HG03521 (cell line): ENCODE measurements around the gene KRTAP5-5.
"Not testable (repeated sequence)": the region's sequence is repeated elsewhere in the genome, so short reads cannot be mapped to it uniquely, and the experiment has no call there.

Experiments used
- ATAC-seq: cut with Tn5 transposase; IDR thresholded peaks from one replicate; pipeline ENCODE4 v1.9.1; 2021; ENCODE audit warnings: mild to moderate bottlenecking, moderate library complexity; ENCODE audit not compliant: unreplicated experiment

KRTAP5-5 gene

GRCh38 chr11:1640076-1640946, 10.7 kb downstream of the KRTAP5-5 start:
- no peak for ATAC-seq

DNA sequence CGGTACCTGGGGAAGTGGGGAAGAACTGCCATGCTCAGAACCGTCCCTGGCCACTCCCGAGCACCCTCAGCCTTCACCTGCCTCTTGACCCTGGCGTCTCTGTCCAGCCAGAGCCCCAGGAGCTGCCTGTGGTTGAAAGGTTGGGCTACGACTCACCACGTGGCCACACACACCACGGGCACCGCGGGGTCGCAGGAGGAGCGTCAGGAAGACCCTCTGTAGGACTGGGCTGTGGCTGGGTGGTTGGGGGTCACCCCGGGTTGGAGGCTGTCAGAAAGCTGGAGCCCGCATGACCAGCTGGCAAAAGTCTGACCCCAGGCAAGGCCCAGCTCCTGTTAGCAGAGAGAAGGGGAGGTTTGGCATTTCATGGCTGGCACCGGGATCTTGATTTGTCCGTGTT, 11.5 kb downstream of the KRTAP5-5 start:
- ATAC-seq, result no peak

DNA sequence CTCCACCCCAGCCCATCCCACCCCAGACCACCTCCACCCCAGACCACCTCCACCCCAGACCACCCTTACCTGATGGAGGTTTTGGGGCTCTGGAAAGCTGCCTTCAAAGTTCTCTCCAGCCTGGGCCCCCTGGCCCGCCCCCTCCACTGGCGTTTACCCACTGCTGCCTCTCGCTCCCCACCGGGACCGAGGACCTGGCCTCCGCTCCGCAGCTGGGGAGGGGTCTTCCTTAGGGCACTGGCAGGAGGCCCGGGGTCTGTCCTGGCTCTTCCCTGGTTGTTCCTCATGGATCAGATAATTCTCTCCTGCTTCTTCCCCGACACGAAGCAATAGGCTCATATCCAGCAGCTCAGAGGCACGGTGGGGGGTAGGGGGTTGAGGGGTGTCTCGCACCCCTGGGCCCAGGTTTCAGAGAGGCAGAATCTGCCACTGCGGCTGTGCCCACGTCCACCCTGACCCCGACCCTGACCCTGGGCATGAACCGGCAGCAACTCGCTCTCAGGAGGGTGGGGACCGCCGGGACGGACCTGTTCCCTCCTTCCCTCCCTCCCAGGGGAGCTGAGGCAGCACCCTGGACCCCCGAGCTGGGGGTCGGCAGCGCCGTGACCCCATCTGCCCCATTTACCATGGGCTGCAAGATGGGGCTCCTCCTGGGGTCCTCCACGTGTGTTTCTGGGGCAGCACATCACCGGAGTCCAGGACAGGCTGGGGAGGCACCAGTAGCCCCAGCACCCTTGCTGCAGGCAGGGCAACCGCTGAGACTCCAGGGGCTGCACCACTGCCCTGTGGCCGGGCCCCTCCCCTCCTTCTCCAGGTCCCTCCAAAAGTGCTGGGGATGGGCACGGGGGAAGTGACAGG, 12.9 kb downstream of the KRTAP5-5 start:
- ATAC-seq, result no peak

- ATAC-seq, result no peak
These were observed 13.6 kb downstream of the KRTAP5-5 start for GRCh38 chr11:1643146-1643690.

DNA sequence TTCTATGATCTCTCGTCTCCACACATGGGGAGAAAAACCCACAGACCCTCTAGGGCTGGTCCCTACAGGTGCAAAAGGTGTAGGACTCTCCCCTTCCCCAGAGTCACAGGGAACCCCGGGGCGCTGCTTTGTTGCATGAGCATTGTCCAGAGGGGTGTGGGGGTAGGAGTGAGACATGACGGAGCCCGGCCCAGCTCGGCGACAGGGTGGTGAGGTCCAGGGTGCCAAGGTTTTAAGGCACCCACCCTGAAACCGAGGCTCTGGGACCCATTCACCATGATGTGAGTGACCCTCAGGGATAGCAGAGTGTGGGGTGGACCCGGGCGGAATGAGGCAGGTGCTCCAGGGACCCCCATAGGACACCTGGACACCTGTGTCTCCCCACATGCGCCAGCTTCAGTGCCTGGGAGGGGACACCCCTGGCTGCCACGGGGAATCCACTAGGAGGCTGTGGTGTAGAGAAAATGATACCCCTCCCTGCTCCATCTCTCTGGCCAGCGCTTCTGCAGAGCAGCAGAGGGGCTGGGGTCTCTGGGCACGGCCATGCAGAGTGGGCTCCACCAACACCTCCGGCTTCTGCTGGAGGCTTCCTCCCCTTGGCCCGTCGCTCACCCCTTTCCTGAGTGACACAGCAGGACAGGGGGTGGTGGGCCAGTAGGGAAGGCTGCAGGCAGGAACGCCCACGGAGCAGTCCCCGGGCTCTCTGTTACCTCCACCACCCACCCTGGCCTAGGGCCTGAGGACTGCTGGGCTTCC, 15.2 kb downstream of the KRTAP5-5 start:
- ATAC-seq, result no peak

- ATAC-seq, result no peak
These were observed 15.8 kb downstream of the KRTAP5-5 start for GRCh38 chr11:1645357-1645821.

DNA sequence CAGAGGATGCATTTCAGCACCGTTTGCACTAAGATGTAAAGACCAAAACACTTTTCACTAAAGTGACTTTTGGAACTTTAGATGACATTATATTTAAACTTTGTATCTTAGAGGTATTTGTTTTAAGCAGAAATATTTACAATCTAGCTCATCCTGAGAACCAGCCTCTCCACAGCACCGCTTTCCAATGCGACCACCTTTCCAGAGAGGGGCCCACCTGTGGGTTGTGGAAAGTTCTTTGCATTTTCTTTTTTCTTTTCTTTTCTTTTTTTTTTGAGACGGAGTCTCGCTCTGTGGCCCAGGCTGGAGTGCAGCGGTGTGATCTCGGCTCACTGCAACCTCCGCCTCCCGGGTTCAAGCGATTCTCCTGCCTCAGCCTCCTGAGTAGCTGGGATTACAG, 17.0 kb downstream of the KRTAP5-5 start:
- not testable (repeated sequence) for ATAC-seq

GRCh38 chr11:1647901-1648652, 18.5 kb downstream of the KRTAP5-5 start:
- no peak for ATAC-seq

DNA sequence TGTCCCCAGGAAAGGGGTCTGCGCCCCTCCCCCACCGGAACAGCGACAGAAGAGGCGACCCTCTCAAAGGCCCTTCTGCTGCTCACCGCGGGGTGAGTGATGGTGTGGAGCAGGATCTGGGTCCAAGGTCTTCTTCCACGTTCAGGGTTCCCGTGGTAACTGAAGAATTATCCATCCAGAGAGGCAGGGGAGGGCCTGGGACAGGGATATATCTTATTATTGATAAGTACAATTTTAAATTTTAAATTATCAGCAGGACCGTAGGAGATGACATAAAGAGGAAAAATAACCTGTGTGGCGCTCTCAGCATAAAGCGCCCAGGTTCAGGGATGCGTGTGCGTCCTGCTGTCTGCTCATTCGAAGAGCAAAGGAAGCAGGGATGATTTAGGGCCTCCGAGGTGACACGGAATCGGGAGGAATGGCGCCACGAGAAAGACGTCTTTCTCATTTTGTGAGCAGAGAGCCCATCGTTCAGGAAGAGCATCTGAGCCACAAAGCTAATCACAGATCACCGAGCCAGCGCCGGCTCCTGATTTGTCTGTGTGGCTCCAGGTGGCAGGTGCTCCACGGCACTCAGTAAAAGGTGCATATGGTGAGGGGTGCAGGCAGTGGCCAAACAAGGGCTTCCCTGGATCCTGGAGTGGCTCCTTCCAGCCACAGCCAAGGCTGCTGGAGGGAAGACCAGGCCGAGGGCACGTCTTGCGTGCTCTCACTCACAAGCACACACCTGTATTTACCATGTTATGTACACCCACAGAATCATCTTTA, 19.3 kb downstream of the KRTAP5-5 start:
- ATAC-seq, result no peak

GRCh38 chr11:1650034-1650917, 20.7 kb downstream of the KRTAP5-5 start:
- no peak for ATAC-seq

DNA sequence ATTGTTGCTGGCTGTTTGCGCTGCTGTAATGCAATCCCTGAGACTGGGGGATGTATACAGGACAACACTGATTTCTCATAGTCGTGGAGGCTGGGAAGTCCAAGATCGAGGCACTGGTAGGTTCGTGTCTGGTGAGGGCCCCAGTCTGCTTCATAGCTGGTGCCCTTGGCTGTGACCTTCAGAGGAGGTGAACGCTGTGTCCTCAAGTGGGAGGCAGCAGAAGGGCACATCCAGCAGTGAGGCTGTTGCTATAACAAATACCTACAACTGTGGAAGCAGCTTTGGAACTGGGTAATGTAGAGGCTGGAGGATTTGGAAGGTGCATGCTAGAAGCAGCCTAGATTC, 21.3 kb downstream of the KRTAP5-5 start:
- ATAC-seq, result no peak

DNA sequence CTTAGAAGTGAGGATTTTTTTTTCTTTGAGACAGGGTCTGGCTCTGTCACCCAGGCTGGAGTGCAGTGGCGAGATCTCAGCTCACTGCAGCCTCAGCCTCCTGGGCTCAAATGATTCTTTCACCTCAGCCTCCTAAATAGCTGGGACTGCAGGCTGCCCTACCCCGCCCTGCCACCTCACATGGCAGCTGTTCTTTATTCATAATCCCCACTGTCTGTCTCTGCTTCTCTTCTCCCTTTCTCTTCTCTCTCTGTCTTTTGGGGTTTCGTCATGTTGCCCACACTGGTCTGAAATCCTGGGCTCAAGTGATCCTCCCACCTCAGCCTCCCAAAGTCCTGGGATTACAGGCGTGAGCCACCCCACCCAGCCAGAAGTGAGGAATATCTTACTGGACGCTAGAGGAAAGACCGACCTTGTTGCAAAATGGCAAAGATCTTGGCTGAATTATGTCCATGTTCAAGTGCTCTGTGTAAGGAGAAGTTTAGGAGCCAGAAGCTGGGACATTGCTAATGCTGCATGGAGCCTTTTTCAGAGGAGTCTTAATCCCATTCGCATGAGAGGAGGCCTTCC, 21.9 kb downstream of the KRTAP5-5 start:
- ATAC-seq, result no peak

DNA sequence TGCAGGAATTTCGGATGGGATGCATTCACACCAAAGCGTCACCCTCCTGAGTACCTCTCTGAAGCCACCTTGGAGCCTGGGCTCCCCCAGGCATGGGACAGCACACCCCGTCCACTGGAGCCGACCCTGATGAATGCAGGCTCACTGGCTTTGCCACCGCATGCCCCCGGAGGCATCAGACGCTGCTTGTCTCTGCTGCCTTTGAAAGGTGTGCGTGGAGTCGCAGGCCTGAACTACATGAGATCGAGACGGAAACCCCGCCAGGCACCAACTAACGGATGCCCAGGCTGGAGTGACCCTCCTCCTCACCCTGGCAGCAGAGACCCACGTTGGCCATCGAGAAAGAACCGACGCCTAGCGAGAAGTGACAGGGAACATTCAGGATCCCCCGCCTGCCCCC, 22.5 kb downstream of the KRTAP5-5 start:
- ATAC-seq, result no peak

GRCh38 chr11:1652442-1652770, 22.8 kb downstream of the KRTAP5-5 start:
- ATAC-seq, result no peak

DNA sequence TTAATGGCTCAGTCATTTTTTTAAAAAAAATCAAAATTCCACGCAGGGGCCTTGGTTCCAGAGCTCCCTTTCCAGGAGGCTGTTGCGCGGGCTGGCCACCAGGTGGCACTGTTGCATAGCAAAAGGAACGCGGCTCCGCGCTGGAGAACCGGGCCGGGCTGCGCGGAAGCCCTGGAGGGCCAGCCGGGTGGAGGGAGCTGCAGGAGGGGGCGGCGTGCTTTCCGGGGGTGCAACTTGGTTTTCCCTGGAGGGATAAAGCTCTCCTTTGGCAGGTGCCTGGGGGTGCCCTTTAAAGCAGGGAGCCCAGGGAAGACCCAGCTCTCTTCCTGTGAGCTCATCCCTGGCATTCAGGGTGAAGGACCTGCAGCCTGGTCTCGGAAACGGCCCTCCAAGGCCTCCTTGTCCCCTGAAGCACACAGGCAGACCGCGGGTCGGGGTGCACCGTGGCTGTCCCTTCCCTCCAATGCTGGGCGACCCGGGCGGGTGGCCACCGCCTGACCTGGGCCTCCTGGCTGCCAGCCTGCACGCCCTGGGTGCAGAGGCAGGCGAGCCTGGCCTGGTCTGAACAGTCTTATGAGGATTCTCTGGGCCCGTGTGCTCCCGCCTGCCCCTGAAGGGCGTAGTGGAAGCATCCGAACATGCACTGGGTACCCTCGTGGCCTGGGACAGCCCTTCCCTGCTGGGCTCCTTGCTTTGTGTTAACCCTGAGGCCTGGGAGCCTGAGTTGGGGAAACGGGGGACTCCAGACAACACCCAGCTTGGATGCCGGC, 23.4 kb downstream of the KRTAP5-5 start:
- no peak for ATAC-seq

GRCh38 chr11:1653541-1654387, 24.2 kb downstream of the KRTAP5-5 start:
- ATAC-seq, result no peak
